GM19324 (cell line): ENCODE measurements around the gene UTRN.

ENCODE experiments used
- ATAC-seq: cut with Tn5 transposase; IDR thresholded peaks from one replicate; pipeline ENCODE4 v1.9.1; 2021; ENCODE audit warnings: mild to moderate bottlenecking, moderate library complexity; ENCODE audit not compliant: unreplicated experiment, low FRiP score

The UTRN gene

DNA sequence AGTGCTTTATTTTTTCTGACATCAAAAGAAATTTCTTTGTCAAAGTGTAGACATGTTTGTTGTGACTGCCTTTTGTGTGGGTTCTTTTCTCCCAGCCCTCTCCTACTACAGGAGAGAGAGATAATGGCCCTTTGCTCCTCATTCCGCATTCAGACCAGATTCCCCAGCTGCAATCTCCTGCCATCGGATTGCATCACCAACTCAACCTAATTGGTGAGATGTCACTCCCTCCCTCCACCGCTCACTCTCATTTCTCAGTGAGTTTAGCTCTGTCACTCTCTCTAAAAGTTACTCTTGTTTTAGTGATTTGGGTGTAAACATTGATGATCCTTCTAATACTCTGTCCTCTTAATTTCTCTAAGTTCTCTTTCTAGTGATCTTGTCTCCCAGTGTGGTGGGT, 22.7 kb downstream of the UTRN start:
- ATAC-seq: no peak

DNA sequence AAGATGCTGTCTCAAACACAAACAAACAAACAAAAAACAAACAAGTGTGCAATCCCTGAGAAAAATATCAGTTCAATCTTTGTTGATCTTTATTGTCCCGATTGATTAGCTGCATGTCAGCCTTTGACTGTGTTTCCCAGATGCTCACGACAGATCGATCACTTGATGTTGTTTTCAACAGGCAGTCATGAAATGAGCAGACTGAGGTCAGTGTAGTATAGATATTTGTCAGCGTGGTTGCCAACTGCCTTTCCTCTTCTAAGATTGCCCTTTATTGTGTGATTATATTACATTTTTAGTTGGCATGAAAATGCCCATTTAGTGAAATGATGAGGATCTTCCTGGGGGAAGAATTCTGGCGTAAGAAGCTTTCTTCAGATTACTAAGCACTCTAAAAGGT, 25.6 kb downstream of the UTRN start:
- ATAC-seq: no peak

GRCh38 chr6:144311361-144311760, 26.2 kb downstream of the UTRN start:
- no peak for ATAC-seq

DNA sequence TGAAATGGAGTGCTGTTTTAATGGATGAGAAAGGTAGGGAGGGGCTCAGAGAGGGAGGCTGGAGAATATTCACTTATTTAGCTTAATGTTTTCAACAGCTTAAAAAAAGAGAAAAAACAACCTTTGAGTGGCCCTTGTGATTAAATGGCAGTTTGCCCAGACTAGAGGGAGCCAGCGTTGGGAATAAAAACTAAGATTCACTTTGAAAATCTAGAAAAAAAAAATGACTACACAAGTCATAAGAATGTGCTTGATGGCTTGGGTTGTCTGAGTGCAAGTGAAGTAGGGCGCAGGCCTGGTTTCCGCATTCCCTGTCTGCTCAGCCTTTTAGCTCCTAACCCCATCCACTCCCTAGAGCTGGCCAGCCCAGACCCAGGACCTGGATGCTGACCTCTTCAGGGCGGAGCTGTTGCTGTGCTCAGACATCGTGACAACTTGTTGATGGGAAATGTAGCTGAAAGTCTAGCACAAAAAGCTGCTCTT, 28.9 kb downstream of the UTRN start:
- no peak for ATAC-seq

GRCh38 chr6:144314562-144314961, 29.4 kb downstream of the UTRN start:
- ATAC-seq: no peak

DNA sequence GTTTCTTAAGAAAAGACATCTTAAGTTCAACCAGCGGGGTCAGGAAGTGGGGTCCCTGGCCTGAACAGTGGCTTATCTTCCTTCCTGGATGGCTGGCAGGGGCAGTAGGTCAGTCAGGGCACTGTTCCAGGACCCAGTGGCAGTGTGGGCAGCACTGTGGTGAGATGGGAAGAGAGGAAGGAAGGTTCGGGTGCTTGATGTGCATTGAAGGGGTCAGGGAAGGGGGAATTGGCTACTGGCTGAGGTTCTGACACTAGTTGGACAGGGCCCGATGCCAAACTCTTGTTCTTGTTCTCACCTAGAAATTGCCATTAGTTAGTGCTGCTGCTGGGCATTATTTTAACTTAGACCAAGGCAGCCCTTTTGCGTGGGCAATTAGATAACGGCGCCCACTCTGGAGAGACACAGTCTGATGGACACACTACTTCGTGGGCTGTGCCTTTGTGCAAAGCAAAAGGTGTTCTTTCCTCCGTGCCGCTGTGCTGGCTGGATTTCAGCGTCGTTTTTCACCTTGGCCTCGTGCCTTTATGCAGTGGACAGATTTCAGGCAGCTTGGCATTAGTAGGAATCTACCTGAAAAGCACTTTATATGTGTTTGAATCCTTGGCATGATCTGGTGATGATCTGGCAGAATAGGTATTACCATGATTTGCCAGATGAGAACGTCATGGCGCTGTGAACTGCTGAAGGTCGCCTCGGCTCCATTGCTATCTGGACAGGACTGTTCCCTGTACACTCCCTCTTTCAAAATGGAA, 30.3 kb downstream of the UTRN start:
- no peak for ATAC-seq

GRCh38 chr6:144315981-144316861, 31.1 kb downstream of the UTRN start:
- no peak for ATAC-seq

- ATAC-seq: no peak
These were observed 31.7 kb downstream of the UTRN start for GRCh38 chr6:144316862-144317195.

DNA sequence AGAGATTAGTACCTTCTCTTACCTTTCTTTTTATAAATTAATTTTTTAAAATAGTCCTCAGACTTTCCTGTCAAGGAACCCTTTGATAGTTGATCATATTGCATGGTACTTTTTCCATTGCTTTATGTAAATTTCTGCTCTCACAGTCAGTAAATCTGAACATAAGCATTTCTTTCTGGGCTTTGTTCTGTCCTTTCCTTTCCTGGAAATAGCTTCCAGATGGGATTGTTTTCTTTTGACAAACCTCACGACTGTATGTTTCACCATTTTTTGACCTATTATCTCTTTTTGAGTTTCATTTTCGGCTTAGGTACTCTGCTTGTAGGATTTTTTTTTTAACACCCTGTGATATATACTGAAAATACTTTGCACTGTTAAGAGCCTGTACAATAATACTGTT, 32.6 kb downstream of the UTRN start:
- no peak for ATAC-seq

DNA sequence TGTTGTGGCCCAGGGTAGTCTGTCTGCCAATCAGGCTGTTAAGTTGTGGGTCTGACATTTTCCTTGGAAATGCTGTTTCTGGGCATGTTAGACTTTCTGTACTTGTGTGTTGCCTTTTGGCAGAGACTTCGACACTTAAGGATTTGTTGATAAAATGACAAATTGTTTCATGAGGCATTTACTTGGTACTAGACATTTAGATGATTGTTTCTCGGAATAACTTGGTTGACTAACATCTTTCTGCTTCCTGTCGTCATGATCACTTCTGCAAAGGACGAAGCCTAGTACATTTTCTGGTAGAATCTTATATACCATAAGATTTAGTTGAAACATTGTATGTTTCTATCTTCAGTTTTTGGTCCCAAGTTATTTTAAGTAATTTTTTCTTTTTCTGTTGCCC, 34.1 kb downstream of the UTRN start:
- ATAC-seq: no peak

DNA sequence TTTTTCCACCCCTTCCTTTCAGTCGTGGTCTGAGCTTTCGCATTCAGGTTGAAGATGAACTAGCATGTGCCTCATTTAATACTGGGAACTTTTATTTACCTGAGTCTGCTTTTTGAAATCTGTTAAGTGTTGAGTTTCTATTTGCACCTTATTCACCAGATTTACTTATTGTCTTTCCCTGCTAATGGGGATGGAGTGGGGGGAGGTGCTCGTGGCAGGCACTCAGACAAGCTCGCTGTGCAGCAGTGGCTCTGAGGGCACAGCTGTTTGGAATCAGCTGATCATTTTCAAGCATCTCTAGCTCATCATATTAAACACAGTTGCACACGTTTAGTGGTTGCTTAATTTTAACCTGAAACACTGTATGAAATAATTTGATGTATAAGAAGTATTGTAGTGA, 35.6 kb downstream of the UTRN start:
- ATAC-seq: no peak

DNA sequence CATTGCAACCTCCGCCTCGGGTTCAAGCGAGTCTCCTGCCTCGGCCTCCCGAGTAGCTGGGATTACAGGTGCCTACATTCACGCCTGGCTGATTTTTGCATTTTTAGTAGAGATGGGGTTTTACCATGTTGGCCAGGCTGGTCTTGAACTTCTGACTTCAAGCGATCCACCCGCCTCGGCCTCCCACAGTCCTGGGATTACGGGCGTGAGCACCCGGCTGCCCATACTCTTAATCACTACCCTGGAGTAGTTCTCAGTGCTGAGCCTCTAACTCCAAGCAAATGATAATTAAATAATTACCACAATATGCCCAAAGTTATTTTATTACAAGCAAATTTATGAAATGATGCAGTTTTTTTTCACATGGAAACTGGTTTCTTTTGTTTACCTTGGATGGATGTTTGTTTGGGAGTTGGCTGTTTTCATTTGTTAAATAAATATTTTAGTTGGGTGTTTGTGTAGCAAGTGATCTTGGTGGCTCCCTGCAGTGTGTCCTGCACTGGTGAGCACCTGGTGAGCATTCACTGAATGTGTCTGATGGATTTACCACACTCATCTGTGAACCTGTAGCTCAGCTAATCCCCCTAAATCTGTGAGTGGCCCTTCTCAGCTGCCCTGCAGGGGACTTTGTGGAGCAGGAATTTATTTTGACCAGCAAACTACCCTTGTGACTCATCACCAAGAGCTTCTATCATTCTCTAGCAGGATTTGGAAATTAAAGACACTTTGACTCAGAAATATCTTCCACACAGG, 36.9 kb downstream of the UTRN start:
- ATAC-seq: no peak

DNA sequence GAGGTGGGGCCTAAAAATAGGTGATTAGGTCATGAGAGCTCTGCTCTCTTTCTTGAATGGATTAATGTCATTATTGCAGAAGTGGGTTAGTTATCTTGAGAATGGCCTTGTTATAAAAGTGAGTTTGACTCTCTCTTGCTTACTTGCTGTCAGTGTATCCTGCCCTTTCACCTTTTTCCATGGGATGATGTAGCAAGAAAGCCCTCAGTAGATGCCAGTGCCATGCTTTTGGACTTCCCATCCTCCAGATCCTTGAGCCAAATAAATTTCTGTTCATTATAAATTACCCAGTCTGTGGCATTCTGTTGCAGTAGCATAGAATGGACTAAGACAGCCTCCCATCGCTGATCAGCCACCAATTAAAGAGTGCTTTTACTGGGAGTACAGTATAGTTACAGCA, 40.1 kb downstream of the UTRN start:
- ATAC-seq: no peak

- no peak for ATAC-seq
These were observed 41.3 kb downstream of the UTRN start for GRCh38 chr6:144326393-144326792.

- no peak for ATAC-seq
These were observed 41.9 kb downstream of the UTRN start for GRCh38 chr6:144327081-144327480.

DNA sequence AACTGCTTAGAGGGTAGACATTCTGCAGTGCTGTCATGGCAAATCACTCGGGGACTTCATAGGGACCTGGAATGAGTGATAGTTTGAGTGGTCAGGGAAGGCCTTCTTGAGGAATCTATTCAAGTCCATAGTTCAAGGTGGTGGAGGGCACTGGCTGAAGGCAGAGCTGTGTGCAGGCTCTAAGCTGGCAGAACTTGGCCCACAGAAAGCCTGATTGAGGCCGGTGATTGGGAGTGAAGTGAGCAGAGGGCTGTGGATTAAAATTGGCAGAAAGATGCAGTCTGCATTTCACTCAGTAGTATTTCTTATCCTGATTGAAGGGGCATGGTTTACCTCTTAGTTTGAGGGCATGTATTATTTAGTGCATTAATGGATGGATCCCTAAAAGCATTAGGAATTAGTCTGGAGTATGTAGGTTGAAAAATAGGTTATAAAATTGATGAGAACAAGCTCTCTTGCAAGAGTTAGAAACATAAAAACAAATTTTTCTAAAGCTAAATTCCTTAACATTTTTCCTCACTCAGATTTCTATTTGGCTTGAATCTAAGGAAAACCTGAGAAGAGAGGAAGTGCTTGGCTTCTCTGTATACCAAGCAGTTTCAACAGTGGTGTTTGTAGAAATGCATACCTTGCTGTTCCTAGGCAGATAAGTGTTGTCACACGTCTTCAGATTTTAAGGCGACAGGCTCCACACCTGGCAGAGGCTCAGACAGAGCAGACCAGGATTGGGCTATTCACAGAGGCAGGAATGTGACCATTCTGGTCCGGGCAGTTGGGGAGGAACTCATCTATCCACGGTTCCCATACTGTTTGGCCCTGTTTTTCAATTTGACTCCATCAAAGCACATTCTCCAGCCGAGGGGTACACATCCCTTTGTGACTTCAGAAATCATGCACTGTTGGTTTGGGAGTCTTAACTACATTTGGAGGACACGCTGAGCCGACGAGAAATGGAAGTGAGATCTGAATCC, 45.2 kb downstream of the UTRN start:
- ATAC-seq: no peak

GRCh38 chr6:144331491-144331969, 46.4 kb downstream of the UTRN start:
- ATAC-seq: no peak

- no peak for ATAC-seq
These were observed 47.0 kb downstream of the UTRN start for GRCh38 chr6:144332177-144332576.

GRCh38 chr6:144334150-144334708, 49.1 kb downstream of the UTRN start:
- ATAC-seq: no peak
